ENCODE results near the gene KCNMA1. TPM values are rescaled to one million over a fixed set of nuclear protein-coding genes. Genes with fewer than 3 reads are reported as not detected.

The KCNMA1 gene
- total RNA-seq, 1 donor from 2014 or later: 30.1 TPM

DNA sequence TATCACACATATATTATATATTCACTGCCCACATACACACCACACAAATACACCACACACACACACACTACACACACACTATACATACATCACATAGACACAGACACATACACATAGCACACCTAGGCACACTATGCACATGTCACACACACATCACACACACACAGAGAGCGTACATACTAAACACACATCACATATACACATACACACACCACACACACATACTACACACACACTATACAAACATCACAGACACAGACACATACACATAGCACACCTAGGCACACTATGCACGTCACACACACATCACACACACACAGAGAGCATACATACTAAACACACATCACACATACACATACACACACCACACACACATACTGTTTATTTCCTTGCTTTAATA is 165.5 kb downstream of the KCNMA1 start:
- TF ChIP-seq, protein P1, sequence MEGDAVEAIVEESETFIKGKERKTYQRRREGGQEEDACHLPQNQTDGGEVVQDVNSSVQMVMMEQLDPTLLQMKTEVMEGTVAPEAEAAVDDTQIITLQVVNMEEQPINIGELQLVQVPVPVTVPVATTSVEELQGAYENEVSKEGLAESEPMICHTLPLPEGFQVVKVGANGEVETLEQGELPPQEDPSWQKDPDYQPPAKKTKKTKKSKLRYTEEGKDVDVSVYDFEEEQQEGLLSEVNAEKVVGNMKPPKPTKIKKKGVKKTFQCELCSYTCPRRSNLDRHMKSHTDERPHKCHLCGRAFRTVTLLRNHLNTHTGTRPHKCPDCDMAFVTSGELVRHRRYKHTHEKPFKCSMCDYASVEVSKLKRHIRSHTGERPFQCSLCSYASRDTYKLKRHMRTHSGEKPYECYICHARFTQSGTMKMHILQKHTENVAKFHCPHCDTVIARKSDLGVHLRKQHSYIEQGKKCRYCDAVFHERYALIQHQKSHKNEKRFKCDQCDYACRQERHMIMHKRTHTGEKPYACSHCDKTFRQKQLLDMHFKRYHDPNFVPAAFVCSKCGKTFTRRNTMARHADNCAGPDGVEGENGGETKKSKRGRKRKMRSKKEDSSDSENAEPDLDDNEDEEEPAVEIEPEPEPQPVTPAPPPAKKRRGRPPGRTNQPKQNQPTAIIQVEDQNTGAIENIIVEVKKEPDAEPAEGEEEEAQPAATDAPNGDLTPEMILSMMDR (conservative IDR thresholded peaks at IDR 0.05): no peak
- no peaks in the 10 kb centered on the region for H3K36me3 Mint-ChIP-seq
- no peak for DNase-seq (ENCODE audit: extremely low spot score, unreplicated experiment)
- H3K27me3 Mint-ChIP-seq: no peaks in the 10 kb centered on the region
- no peaks in the 10 kb centered on the region for H3K4me1 Mint-ChIP-seq (ENCODE audit: unreplicated experiment)
- no peaks in the 10 kb centered on the region for H3K9me3 Mint-ChIP-seq
- no peak overlapping the region for H3K27ac Mint-ChIP-seq
- no peak overlapping the region for H3K4me3 Mint-ChIP-seq

DNA sequence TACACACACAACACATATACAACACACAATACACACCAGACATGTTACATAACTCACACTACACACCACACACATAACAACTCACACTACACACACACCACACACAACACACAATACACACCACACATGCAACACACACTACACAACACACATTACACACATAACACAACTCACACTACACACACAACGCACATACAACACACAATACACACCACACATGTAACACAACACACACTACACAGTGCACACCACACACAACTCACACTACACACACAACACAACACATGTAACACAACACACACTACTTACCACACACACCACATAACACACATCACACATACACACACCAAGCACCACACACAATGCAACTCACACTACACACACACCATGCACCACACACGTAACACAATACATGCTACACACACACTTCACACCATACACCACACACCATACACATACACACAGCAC is 166.5 kb downstream of the KCNMA1 start:
- no peaks in the 10 kb centered on the region for H3K36me3 Mint-ChIP-seq
- no peaks in the 10 kb centered on the region for H3K9me3 Mint-ChIP-seq
- H3K4me1 Mint-ChIP-seq (ENCODE audit: unreplicated experiment): no peaks in the 10 kb centered on the region
- H3K27ac Mint-ChIP-seq: no peak overlapping the region
- no peak for DNase-seq (ENCODE audit: extremely low spot score, unreplicated experiment)
- TF ChIP-seq, protein P1 (conservative IDR thresholded peaks at IDR 0.05): no peak
- H3K4me3 Mint-ChIP-seq: no peak overlapping the region
- no peaks in the 10 kb centered on the region for H3K27me3 Mint-ChIP-seq

DNA sequence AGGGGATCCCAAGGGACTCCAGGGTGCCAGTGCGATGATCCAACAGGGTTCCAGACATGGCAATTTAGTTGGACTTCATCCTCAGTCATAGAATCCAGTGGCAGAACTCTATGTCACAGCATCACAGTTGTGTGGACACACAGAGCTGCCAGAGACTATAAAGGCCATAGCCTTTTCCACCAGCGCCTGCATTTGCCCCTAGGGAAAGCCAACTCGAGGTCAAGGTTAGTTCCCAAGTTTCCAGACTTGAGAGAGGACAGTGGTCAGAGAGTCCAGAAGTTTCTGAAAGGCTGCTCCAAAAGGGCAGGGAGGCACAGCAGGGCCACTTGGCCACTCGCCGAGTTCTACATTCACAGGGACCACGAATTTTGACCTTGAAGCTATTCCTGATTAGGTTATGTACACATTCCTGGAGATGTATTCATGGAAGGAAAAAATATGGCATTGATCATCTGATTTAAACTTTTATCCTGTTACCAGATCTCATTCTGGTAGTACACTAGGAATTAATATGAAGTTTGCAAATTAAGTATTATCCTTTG is 170.1 kb downstream of the KCNMA1 start:
- TF ChIP-seq, protein P1 (conservative IDR thresholded peaks at IDR 0.05): no peak
- DNase-seq (ENCODE audit: extremely low spot score, unreplicated experiment): no peak
- no peak overlapping the region for H3K27ac Mint-ChIP-seq
- H3K4me3 Mint-ChIP-seq: no peak overlapping the region
- H3K4me1 Mint-ChIP-seq (ENCODE audit: unreplicated experiment): no peaks in the 10 kb centered on the region
- no peaks in the 10 kb centered on the region for H3K9me3 Mint-ChIP-seq
- no peaks in the 10 kb centered on the region for H3K36me3 Mint-ChIP-seq
- H3K27me3 Mint-ChIP-seq: no peaks in the 10 kb centered on the region

DNA sequence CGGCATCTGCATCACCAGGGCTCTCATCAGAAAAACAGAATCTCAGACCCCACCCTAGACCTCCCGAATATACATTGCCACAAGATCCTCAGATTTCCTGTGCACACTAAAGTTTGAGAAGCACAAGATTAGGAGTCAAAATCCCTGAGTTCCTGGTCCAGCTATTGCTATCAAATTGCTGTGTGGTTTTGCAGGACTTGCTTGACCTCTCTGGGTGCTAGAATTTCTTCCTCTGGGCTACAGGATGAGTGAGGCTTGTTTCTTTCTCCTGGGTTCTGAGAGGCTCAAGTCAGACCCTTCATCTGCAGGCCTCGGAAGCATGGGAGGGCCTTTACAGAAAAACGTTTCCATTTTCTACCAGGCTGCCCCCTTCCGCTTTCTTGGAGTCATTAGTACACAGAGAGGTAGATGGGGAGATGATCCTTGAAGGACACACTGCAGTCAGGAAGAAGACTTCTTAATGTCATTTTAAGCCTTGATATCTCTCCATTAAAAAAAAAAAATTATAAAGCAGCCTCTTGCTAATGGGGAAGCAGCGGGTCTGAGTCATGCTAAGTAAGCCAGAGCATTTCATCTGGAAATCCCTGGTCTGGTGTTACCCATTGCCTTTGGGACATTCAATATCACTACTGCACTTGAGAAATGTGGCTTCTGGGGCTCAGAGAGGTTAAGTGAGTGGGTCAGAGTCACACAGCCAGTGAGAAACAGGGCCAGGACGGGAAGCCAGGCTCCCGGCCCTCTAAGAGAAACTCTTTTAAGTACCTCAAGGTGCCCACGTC is 173.5 kb downstream of the KCNMA1 start:
- Mint-ChIP-seq H3K36me3 (no peaks in the 10 kb centered on the region), H3K9me3 (no peaks in the 10 kb centered on the region), H3K27me3 (no peaks in the 10 kb centered on the region), H3K27ac (no peak overlapping the region), H3K4me1 (ENCODE audit: unreplicated experiment) (no peaks in the 10 kb centered on the region), H3K4me3 (no peak overlapping the region)
- no peak for DNase-seq (ENCODE audit: extremely low spot score, unreplicated experiment)
- TF ChIP-seq, protein P1 (conservative IDR thresholded peaks at IDR 0.05): no peak

DNA sequence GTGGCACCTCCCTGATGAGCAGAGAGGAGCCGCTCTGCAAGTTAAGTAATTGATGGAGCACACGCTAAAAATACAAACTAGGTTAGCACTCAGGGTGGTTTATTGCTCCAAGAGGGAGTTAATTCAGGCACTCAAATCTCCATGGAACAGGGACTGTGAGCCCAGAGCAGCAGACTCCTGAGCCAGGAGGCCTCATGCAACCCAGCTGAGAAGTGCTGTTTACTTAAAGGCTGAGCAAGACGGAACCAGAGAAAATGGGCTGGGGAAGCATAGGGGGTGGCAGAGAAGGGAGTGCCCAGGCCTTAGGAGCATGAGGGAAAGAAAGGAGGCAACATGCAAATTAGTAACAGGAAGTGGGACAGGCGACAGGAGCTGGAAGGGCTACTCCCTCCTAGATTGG is 174.1 kb downstream of the KCNMA1 start:
- no peaks in the 10 kb centered on the region for H3K4me1 Mint-ChIP-seq (ENCODE audit: unreplicated experiment)
- no peak overlapping the region for H3K27ac Mint-ChIP-seq
- no peaks in the 10 kb centered on the region for H3K9me3 Mint-ChIP-seq

More for the DNA sequence above, 174.1 kb downstream of the KCNMA1 start:
- no peaks in the 10 kb centered on the region for H3K27me3 Mint-ChIP-seq
- no peak for DNase-seq (ENCODE audit: extremely low spot score, unreplicated experiment)
- H3K36me3 Mint-ChIP-seq: no peaks in the 10 kb centered on the region
- no peak overlapping the region for H3K4me3 Mint-ChIP-seq
- TF ChIP-seq, protein P1 (conservative IDR thresholded peaks at IDR 0.05): no peak
